ENCODE measurements around the gene HOXA5. TPM values are rescaled to one million over a fixed set of nuclear protein-coding genes. Genes with fewer than 3 reads are reported as not detected.

The HOXA5 gene
- total and polyA plus RNA-seq, 10 of the 15 experiments (the other 5 are each of a cell fraction or from before 2014, with no cell fraction given), result 0.05 to 0.13 TPM; not detected in 8

- no peak overlapping the region for H3K4me2 ChIP-seq (ENCODE audit: control insufficient read depth, insufficient read depth)
- intact Hi-C loops (cut with micrococcal nuclease; ENCODE audit: unreplicated experiment) (no loop called here), in situ Hi-C loops (cut with MboI) (no loop called here)
- POLR2A ChIA-PET, result no interaction called here
- H3K36me3 ChIP-seq (ENCODE audit: control insufficient read depth in 2 of 2, insufficient read depth in 2 of 2, low read length in 1 of 2), result no peaks in the 10 kb centered on the region
- FAIRE-seq (no peak), DNase-seq (ENCODE audit: low read depth, low spot score) (no peak), ATAC-seq (no peak)
- RAD21 ChIA-PET (ENCODE audit: unreplicated experiment), result no interaction called here
- no peaks in the 10 kb centered on the region; the same call in 2 of the 3 replicates for H3K9me3 ChIP-seq (replicated peaks; ENCODE audit: control insufficient read depth, insufficient read depth, low read length)
- H3K4me3 ChIP-seq, result no peak overlapping the region
- no peak overlapping the region for H3K9ac ChIP-seq (ENCODE audit: control insufficient read depth, insufficient read depth, low read length)
- no peaks in the 10 kb centered on the region for H3K4me1 ChIP-seq (ENCODE audit: control insufficient read depth, insufficient read depth, low read length)
- BruUV-seq (replicated peaks), result no TSS peak
- WGBS (ENCODE audit: insufficient coverage, insufficient replicate concordance, low lambda C conversion rate, missing lambda C conversion rate), result 43% methylated on average over 38 of the region's 39 CpGs
- no peak overlapping the region for H3K27ac ChIP-seq (ENCODE audit: control insufficient read depth, insufficient read depth)
- CTCF ChIA-PET, result no interaction called here
- no peaks in the 10 kb centered on the region for H3K79me2 ChIP-seq (ENCODE audit: control insufficient read depth, insufficient read depth, low read length)
- peaks cover 30 to 42% of the 10 kb centered on the region in 2 experiments for H3K27me3 ChIP-seq (replicated peaks in 1 of 2; ENCODE audit: control insufficient read depth in 2 of 2, insufficient read depth in 2 of 2, low read length in 1 of 2)
- H4K20me1 ChIP-seq (ENCODE audit: control insufficient read depth, insufficient read depth), result no peaks in the 10 kb centered on the region
- no peak overlapping the region for H2AFZ ChIP-seq (ENCODE audit: control insufficient read depth, low read depth, low read length)
- SMC1A ChIA-PET (ENCODE audit: uncharacterized antibody, unreplicated experiment), result no interaction called here
- no peak for TF ChIP-seq RFX5 (IDR thresholded peaks at IDR 0.05; ENCODE audit: low read depth, low read length)
Observed at GRCh38 chr7:27182861-27183681, 39.6 kb upstream of the HOXA5 start.

GRCh38 chr7:27182285-27182841, 38.9 kb upstream of the HOXA5 start:
- SMC1A ChIA-PET (ENCODE audit: uncharacterized antibody, unreplicated experiment), result no interaction called here
- intact Hi-C loops (cut with micrococcal nuclease; ENCODE audit: unreplicated experiment), result no loop called here
- Histone ChIP-seq H3K79me2 (ENCODE audit: control insufficient read depth, insufficient read depth, low read length) (no peaks in the 10 kb centered on the region), H3K4me3 (no peak overlapping the region), H3K9ac (ENCODE audit: control insufficient read depth, insufficient read depth, low read length) (no peak overlapping the region), H3K4me2 (ENCODE audit: control insufficient read depth, insufficient read depth) (no peak overlapping the region), H3K36me3 (ENCODE audit: control insufficient read depth in 2 of 2, insufficient read depth in 2 of 2, low read length in 1 of 2) (no peaks in the 10 kb centered on the region), H3K27ac (ENCODE audit: control insufficient read depth, insufficient read depth) (no peak overlapping the region), H3K9me3 (replicated peaks; ENCODE audit: control insufficient read depth, insufficient read depth, low read length) (no peaks in the 10 kb centered on the region; the same call in 2 of the 3 replicates), H2AFZ (ENCODE audit: control insufficient read depth, low read depth, low read length) (no peak overlapping the region), H3K4me1 (ENCODE audit: control insufficient read depth, insufficient read depth, low read length) (no peaks in the 10 kb centered on the region), H3K27me3 (replicated peaks in 1 of 2; ENCODE audit: control insufficient read depth in 2 of 2, insufficient read depth in 2 of 2, low read length in 1 of 2) (peaks cover 23 to 40% of the 10 kb centered on the region in 2 experiments), H4K20me1 (ENCODE audit: control insufficient read depth, insufficient read depth) (no peaks in the 10 kb centered on the region)
- RAD21 ChIA-PET (ENCODE audit: unreplicated experiment), result no interaction called here
- WGBS (ENCODE audit: insufficient coverage, insufficient replicate concordance, low lambda C conversion rate, missing lambda C conversion rate), result 13% methylated on average over 4 of the region's 4 CpGs
- ATAC-seq (no peak), DNase-seq (ENCODE audit: low read depth, low spot score) (no peak), FAIRE-seq (no peak)
- in situ Hi-C loops (cut with MboI), result no loop called here
- CTCF ChIA-PET, result interaction anchor here (1.1 kb wide), 1 partner anchor 16 kb away, joined by 4 read pairs; no protein-coding TSS in a partner anchor
- POLR2A ChIA-PET, result no interaction called here
- no TSS peak for BruUV-seq (replicated peaks)
- TF ChIP-seq HDAC6 (IDR thresholded peaks at IDR 0.05; ENCODE audit: unreplicated experiment), result no peak
- TF ChIP-seq POLR2AphosphoS5 (IDR thresholded peaks at IDR 0.05; ENCODE audit: low read length), result no peak
- TF ChIP-seq ATF2 (IDR thresholded peaks at IDR 0.05; ENCODE audit: low read length), result no peak
- no peak for TF ChIP-seq ZNF207 (IDR thresholded peaks at IDR 0.05; ENCODE audit: borderline replicate concordance)
- no peak for TF ChIP-seq CREM (IDR thresholded peaks at IDR 0.05; ENCODE audit: low read depth)
- no peak for TF ChIP-seq PAX8 (IDR thresholded peaks at IDR 0.05)
- TF ChIP-seq CHD1 (IDR thresholded peaks at IDR 0.05; ENCODE audit: low read depth, low read length), result no peak
- TF ChIP-seq SUPT20H (IDR thresholded peaks at IDR 0.05; ENCODE audit: borderline replicate concordance, control insufficient read depth, low read depth, low read length), result no peak
- TF ChIP-seq YY1 (IDR thresholded peaks at IDR 0.05; ENCODE audit: low read depth, low read length), result no peak
- no peak for TF ChIP-seq BCLAF1 (IDR thresholded peaks at IDR 0.05)
- TF ChIP-seq MEF2B (IDR thresholded peaks at IDR 0.05; ENCODE audit: partially characterized antibody, poor library complexity, severe bottlenecking), result no peak
- TF ChIP-seq SP1 (IDR thresholded peaks at IDR 0.05; ENCODE audit: low read depth, low read length), result no peak
